ENCODE results near the gene THUMPD3.

THUMPD3 gene

GRCh38 chr3:9349321-9350117, 13.3 kb upstream of the THUMPD3 start:
- DNase-seq = peak; percentile 88
- in situ Hi-C loops (cut with HindIII; ENCODE audit: low pct_ligation_motif_present, low pct_unique_long_range_greater_than_20kb, low sequenced_read_pairs) = no loop called here

- DNase-seq = no peak
- in situ Hi-C loops (cut with HindIII; ENCODE audit: low pct_ligation_motif_present, low pct_unique_long_range_greater_than_20kb, low sequenced_read_pairs) = no loop called here
These were observed 11.1 kb upstream of the THUMPD3 start for GRCh38 chr3:9351709-9352126.

- DNase-seq = peak; percentile 61
- in situ Hi-C loops (cut with HindIII; ENCODE audit: low pct_ligation_motif_present, low pct_unique_long_range_greater_than_20kb, low sequenced_read_pairs) = no loop called here
These were observed 9.7 kb upstream of the THUMPD3 start for GRCh38 chr3:9352917-9353752.

- no peak for DNase-seq
- in situ Hi-C loops (cut with HindIII; ENCODE audit: low pct_ligation_motif_present, low pct_unique_long_range_greater_than_20kb, low sequenced_read_pairs) = no loop called here
These were observed 1.0 kb upstream of the THUMPD3 start for GRCh38 chr3:9361691-9362388.

- in situ Hi-C loops (cut with HindIII; ENCODE audit: low pct_ligation_motif_present, low pct_unique_long_range_greater_than_20kb, low sequenced_read_pairs) = no loop called here
- no peak for DNase-seq
These were observed 6.7 kb downstream of the THUMPD3 start for GRCh38 chr3:9369508-9369907.

- no peak for DNase-seq
- in situ Hi-C loops (cut with HindIII; ENCODE audit: low pct_ligation_motif_present, low pct_unique_long_range_greater_than_20kb, low sequenced_read_pairs) = loop anchor here (10.0 kb wide), 1 partner anchor 71 kb away; no protein-coding TSS in a partner anchor
These were observed 10.6 kb downstream of the THUMPD3 start for GRCh38 chr3:9373465-9373864.

GRCh38 chr3:9377981-9378380, 15.1 kb downstream of the THUMPD3 start:
- no peak for DNase-seq

GRCh38 chr3:9379327-9379726, 16.5 kb downstream of the THUMPD3 start:
- in situ Hi-C loops (cut with HindIII; ENCODE audit: low pct_ligation_motif_present, low pct_unique_long_range_greater_than_20kb, low sequenced_read_pairs) = loop anchor here (10.0 kb wide), 1 partner anchor 65 kb away; no protein-coding TSS in a partner anchor
- no peak for DNase-seq

More at GRCh38 chr3:9377981-9378380, 15.1 kb downstream of the THUMPD3 start:
- in situ Hi-C loops (cut with HindIII; ENCODE audit: low pct_ligation_motif_present, low pct_unique_long_range_greater_than_20kb, low sequenced_read_pairs) = loop anchor here (10.0 kb wide), 1 partner anchor 67 kb away; no protein-coding TSS in a partner anchor

- in situ Hi-C loops (cut with HindIII; ENCODE audit: low pct_ligation_motif_present, low pct_unique_long_range_greater_than_20kb, low sequenced_read_pairs) = no loop called here
- DNase-seq = no peak
These were observed 17.2 kb downstream of the THUMPD3 start for GRCh38 chr3:9380014-9380413.

- in situ Hi-C loops (cut with HindIII; ENCODE audit: low pct_ligation_motif_present, low pct_unique_long_range_greater_than_20kb, low sequenced_read_pairs) = no loop called here
- DNase-seq = no peak
These were observed 21.4 kb downstream of the THUMPD3 start for GRCh38 chr3:9384141-9384828.

- in situ Hi-C loops (cut with HindIII; ENCODE audit: low pct_ligation_motif_present, low pct_unique_long_range_greater_than_20kb, low sequenced_read_pairs) = no loop called here
- DNase-seq = no peak
These were observed 22.6 kb downstream of the THUMPD3 start for GRCh38 chr3:9385187-9386077.

GRCh38 chr3:9386078-9386459, 23.2 kb downstream of the THUMPD3 start:
- in situ Hi-C loops (cut with HindIII; ENCODE audit: low pct_ligation_motif_present, low pct_unique_long_range_greater_than_20kb, low sequenced_read_pairs) = no loop called here
- no peak for DNase-seq

- in situ Hi-C loops (cut with HindIII; ENCODE audit: low pct_ligation_motif_present, low pct_unique_long_range_greater_than_20kb, low sequenced_read_pairs) = no loop called here
- no peak for DNase-seq
These were observed 23.9 kb downstream of the THUMPD3 start for GRCh38 chr3:9386501-9387321.

GRCh38 chr3:9387322-9387655, 24.4 kb downstream of the THUMPD3 start:
- no peak for DNase-seq
- in situ Hi-C loops (cut with HindIII; ENCODE audit: low pct_ligation_motif_present, low pct_unique_long_range_greater_than_20kb, low sequenced_read_pairs) = no loop called here

- DNase-seq = no peak
- in situ Hi-C loops (cut with HindIII; ENCODE audit: low pct_ligation_motif_present, low pct_unique_long_range_greater_than_20kb, low sequenced_read_pairs) = no loop called here
These were observed 25.3 kb downstream of the THUMPD3 start for GRCh38 chr3:9388142-9388541.

GRCh38 chr3:9388562-9389272, 25.9 kb downstream of the THUMPD3 start:
- DNase-seq = no peak
- in situ Hi-C loops (cut with HindIII; ENCODE audit: low pct_ligation_motif_present, low pct_unique_long_range_greater_than_20kb, low sequenced_read_pairs) = no loop called here

Measured in ACHN (cell line).